Ramos (cell line): Measurements from ENCODE around the gene ETNK1.
"Not testable (repeated sequence)": the region's sequence is repeated elsewhere in the genome, so short reads cannot be mapped to it uniquely, and the experiment has no call there.

Experiments used
- in situ Hi-C: fragments of 300-500 bp; cut with MboI; formaldehyde crosslinking; loops from one replicate; pipeline ENCODE4 v1.14.3; 2022; ENCODE audit warnings: low sequenced_read_pairs; ENCODE audit not compliant: unreplicated experiment

ETNK1 gene, protein sequence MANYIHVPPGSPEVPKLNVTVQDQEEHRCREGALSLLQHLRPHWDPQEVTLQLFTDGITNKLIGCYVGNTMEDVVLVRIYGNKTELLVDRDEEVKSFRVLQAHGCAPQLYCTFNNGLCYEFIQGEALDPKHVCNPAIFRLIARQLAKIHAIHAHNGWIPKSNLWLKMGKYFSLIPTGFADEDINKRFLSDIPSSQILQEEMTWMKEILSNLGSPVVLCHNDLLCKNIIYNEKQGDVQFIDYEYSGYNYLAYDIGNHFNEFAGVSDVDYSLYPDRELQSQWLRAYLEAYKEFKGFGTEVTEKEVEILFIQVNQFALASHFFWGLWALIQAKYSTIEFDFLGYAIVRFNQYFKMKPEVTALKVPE

DNA sequence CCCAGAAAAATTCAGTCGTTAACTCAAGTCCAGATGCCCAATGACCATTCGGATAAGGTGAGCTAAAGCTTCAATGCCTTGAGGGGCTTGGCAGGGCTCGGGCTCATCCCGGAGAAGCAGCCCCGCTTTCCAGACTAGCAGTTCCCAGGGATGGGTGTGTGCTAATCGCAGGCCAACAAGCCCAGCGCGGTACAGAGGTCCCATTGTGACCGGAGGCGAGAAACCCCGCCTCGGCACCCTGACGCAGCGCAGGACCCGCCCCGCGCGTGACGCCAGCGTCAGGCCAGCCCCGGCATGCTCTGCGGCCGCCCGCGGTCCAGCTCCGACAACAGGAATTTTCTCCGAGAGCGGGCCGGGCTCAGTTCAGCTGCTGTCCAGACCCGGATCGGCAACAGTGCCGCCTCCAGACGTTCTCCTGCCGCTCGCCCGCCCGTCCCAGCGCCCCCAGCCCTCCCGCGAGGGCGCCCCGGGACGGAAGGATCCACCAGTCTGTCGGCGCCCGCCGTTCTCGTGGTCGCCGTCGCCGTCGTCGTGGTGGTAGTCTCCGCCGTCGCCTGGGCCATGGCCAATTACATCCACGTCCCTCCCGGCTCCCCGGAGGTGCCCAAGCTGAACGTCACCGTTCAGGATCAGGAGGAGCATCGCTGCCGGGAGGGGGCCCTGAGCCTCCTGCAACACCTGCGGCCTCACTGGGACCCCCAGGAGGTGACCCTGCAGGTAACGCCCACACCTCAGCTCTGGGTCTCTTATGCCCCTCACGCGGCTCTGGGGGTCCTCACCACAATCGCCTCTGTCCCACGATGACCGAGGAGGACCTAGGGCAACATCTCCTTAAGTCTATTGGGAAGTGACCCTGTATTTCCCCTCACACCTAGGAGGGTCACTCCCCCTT is at the start of gene ETNK1:
TSS of gene ETNK1 (plus strand) at position 302 of the 892 bp plus-strand sequence. CDS start at position 562, 260 bp downstream.
- in situ Hi-C loops, result no loop called here

DNA sequence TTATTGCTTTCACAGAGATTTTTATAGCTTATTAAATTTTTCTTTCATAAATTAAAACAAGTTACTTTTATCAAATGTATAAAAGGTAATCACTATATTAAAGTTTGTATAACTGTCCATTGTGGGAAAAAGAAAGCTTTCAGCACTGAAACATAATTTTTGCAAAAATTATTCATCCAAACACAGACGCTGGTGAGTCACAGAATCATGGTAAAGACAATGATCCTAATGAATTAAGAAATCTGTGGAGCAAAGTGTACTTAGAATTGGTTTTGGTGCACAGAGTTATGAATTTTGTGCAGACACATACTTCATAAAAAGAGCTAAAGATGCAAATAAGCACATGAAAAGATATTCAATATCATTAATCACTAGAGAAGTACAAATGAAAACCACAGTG is 48.9 kb upstream of the ETNK1 start:
- in situ Hi-C loops, result no loop called here

DNA sequence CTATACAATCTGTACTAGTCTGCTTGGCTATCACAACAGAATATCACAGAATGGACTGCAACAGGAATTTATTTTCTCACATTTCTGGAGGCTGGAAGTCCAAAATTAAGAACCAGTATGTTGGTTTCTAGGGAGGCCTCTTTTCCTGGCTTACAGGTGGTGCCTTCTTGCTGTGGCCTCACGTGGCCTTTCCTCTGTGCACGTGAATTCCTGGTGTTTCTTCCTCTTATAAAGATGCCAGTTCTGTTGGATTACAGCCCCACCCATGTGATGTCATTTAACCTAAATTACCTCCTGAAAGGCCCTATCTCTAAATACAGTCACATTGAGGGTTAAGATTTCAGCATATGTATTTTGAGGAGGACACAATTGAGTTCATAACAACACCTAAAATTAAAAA is 48.5 kb upstream of the ETNK1 start:
- in situ Hi-C loops, result no loop called here

DNA sequence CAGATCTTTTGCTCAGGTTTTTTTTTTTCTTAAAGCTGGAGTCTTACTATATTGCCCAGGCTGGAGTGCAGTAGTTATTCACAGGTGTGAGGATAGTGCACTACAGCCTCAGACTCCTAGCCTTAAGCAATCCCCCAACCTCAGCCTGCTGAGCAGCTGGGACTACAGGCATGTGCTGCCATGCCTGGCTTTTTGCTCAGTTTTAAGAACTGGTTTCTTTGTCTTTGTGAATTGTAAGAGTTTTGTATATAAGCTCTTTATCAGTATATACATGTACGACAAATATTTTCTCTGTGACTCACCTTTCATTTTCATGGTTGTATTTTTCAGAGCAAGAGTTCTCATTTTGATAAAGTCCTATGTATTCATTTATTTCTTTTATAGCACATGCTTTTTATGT is 47.3 kb upstream of the ETNK1 start:
- in situ Hi-C loops, result no loop called here

DNA sequence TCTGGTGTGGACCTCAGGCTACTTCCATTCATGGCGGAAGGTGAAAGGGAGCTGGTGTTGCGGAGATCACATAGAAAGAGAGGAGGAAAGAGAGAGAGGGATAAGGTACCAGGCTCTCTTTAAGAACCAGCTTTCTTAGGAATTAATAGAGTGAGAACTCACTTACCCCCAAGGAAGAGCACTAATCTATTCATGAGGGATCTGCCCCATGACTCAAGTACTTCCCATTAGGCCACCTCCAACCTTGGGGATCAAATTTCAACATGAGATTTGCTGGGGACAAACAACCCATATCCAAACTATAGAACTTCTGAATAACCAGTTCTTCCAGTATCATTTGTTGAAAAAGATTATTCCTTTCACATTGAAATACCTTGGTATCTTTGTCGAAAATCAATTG is 46.6 kb upstream of the ETNK1 start:
- in situ Hi-C loops, result no loop called here

DNA sequence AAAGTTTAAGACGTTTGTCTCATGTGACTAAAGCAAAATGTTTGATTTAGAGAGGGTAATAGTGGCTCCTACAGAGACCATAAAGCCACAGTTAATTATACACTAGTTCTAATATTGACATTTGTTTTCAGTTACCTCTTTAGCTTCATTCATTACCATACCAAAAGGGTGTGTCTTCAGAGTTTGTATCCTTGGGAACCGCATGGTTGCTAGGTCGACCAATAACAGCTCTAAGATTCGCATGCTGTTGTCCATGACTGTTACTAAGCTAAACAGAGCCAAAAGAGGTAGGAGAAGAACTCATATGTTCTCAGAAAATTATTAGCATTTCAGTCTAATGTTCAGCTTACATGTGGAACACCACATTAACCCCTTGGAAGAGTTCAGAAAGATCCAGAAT is 36.2 kb upstream of the ETNK1 start:
- in situ Hi-C loops, result no loop called here

DNA sequence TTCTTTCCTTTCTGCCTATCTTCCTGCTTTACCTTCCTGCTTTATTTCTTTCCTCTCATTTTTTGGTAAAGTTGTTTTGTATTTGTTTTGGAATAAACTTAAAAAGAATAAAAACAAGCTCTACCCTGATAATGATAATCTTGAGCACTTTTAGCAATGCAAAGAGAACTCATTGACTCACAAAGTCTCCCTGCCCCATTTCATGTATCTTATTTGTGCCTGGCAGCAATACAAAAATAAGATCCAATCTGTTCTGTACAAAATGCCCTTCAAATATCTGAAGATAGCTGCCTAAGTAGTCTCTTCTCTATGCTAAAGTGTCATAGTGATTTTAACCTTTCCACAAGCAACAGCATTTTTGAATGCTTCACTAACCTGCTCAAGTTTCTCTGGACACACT is 31.1 kb upstream of the ETNK1 start:
- in situ Hi-C loops, result no loop called here

DNA sequence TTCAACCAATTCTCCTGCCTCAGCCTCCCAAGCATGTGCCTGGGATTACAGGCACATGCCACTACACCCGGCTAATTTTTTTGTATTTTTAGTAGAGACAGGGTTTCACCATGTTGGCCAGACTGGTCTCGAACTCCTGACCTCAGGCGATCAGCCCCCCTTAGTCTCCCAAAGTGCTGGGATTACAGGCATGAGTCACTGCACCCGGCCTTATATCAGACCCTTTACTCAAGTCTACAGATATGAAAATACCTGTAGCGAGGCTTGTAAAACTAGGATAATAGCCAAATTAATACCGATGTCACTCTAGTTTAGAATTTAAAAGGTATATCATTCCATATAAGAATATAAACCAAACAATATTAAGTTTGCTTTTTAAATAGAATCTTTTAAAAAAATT is 27.4 kb upstream of the ETNK1 start:
- in situ Hi-C loops, result not testable (repeated sequence)

DNA sequence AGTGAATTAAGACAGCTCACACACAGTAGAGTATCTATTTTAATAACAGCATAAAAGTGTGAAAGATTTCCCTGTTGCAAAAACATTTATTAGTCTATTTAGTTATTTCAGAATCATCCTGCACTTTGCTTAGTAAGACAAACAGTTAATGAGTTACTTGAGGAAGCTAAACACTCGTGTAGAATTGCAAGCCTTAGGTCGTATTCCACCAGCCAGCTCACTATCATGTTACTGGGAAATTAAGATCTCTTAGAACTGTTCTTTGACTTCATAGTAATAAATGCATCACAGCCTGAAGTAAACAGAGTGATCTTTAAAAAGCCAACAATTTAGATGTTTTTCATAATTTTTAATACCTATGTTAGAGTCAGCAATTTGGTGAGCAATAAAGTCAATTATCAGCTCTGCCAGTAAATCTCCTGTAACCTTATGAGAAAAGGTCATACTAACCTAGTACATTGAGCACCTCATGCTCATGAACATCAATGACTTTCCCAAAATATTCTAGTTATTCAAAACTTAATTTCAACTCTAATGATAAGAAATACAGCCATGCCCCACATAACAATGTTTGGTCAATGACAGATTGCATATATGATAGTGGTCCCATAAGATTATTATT is 26.7 kb upstream of the ETNK1 start:
- in situ Hi-C loops, result no loop called here

DNA sequence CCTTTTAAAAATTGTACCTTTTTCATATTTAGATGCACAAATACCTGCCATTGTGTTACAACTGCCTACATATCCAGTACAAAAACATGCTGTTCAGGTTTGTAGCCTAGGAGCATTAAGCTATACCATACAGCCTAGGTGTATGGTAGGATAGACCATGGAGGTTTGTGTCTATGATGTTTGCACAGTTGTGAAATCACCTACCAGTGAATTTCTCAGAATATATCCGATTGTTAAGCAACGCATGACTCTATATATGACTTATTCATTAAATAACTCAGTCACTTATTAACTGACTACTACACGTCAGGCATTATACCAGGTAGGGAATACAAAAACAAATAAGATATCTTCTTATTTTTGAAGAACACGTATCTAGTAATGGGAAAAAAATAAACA is 26.2 kb upstream of the ETNK1 start:
- in situ Hi-C loops, result no loop called here

DNA sequence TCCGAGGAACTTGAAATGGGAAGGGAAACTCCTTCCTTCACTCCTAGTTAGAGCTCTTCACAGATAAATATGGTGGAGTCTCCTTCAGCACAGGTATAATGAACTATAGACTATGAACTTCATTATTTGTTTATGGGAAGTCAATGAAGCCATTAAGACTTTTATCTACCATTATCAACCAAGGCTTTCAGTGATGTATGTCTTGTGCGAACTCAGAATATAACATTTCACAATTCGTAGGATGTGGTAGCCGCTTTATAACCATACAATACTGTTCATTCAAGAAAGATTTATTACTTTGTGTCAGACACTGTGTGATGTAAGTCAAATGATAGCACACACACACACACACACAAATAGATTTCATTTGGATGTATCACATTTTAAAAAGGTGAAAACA is 24.8 kb upstream of the ETNK1 start:
- in situ Hi-C loops, result no loop called here

DNA sequence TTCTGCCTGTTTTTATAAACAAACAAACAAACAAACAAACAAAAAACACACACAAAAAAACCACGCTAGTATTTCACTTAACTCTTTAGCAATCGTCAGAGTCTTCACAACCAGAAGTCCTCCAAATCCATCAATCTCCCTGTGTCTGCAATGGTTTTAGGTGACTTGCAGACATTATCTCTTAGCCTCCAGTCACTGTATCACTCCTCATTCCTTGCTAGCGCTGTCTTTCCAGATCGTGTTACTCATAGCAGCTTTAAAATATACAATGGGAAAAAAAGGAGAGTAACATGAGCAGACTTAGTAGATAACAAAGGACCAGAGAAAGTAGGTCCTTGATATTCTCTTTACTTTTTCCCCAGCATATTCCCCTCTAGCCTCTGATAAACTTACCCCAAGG is 15.5 kb upstream of the ETNK1 start:
- in situ Hi-C loops, result no loop called here

DNA sequence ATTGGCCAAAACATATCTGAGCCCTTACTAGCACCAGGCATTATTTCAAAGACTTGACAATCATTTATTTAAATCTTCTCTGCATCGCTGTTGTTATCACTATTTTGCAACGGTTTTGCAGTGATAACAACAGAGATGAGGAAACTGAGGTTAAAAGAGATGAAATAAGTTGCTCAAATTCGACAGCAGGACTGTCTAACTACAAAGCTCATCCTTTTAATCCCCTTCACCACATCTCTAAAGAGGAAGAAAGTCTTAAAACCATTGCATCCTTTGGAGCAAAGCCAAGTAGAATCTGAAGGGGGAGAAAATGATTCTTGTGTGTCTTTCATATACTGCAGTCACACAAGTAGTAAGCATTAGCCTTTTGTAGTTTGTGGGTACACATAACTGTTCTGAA is 14.8 kb upstream of the ETNK1 start:
- in situ Hi-C loops, result no loop called here

DNA sequence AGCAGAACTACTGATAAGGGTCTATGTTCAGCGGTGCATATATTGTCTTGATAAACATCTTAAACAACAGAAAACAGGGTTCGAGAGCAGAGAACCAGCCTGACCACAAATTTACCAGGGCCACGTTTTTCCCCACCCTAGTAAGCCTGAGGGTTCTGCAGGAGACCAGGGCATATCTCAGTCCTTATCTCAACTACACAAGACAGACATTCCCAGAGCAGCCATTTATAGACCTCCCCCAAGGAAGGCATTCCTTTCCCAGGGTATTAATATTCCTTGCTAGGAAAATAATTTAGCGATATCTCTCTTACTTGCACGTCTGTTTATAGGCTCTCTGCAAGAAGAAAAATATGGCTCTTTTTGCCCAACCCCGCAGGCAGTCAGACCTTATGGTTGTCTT is 12.1 kb upstream of the ETNK1 start:
- in situ Hi-C loops, result not testable (repeated sequence)

DNA sequence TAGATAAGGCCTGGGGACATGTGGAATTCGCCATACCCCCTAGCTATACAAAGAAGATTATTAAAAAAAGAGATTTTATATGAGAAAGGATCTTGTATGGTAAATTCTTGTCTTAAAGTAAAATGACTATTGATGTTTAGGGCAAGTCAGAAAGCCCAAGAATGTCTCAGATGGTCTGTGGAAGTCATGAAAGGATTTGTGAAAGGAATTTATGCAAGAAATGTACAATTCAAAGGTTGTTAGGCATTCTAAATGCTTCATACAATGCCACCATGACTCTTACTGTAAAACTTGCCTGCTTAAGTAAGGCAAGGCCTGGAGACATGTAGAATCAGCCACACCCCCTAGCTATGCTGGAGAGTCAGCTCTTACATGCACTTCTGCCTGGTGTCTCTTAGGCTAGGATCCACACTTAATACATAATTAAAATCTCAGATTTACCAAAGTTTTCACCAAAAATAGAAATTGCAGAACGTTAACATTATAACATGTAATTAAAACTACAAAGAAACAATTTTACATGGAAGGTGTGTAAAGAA is 8.9 kb upstream of the ETNK1 start:
- in situ Hi-C loops, result no loop called here

DNA sequence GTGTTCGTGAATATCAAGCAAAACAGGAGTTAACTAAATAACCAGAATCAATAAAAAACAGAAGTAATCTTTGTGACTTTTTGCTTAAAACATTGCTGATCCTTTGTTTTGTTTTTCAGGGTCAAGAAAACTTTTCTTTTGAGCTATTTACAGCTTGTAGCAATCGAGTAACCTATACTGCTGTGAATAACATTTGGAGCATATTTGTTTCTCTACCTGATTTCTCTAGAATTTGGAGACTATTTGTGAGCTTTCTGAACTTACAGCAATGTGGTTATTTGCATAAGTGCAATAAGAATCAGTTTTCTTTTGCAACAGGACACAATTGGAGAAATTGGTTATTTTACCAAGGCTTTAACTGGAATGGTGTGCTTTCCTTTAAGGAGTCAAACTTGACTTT is 7.3 kb upstream of the ETNK1 start:
- in situ Hi-C loops, result no loop called here

DNA sequence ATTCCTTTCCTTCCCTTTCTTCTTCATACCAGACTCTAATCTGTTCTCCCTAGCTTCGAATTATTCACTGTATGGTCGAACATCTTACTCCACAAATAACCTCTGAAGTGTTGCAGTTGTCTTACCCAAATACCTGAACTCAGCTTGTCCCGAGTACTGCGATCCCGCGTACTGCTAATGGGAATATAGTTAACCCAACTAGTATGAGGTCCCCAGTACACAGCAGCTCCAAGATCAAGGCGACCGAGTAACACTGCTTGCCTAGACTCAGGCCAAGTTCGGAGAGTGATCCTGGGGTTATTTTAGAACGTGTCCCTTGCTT is 462 bp upstream of the ETNK1 start:
- in situ Hi-C loops, result no loop called here

DNA sequence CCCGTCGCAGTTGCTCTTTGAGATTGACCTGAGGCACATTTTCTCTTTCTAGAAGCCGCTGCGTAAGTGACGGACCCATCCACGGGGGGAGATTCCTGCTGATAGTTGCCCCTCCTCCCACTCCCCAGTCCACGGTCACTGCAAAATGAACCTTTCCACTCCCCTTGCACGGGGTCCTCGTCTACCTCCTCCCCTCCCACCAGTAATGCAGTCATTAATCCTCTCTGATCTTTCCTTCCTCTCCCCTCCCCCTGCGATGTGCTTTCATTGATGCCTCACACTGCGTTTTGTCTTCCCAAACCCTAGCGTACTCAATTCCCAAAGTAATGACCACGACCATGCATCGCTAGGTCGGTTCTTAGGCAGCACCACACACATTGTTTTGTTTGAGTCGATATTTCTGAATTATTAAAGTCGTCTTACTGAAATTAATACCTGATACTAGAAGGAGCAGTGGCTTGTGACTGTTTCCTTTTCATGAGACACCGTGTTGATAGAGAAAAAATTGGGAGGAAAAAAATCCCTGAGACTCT is 857 bp downstream of the ETNK1 start:
- in situ Hi-C loops, result no loop called here

DNA sequence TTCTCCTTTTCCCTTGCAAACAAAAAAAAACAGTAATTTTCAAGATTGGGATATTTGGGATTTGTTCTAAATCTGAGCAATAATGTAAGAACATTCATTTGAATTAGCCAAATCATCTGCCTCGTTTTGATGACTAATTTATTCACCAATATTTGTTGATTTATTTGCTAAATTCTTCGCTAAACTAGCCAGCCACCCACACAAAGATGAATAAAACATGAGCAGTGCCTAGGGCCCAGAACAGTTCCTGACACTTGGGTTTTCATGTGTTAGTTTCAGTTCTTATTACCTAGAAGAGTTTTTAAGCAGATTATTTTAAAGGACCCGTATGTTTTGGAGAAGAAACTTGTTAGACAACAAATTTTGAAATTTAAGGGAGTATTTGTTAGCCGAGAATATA is 1.4 kb downstream of the ETNK1 start:
- in situ Hi-C loops, result no loop called here

DNA sequence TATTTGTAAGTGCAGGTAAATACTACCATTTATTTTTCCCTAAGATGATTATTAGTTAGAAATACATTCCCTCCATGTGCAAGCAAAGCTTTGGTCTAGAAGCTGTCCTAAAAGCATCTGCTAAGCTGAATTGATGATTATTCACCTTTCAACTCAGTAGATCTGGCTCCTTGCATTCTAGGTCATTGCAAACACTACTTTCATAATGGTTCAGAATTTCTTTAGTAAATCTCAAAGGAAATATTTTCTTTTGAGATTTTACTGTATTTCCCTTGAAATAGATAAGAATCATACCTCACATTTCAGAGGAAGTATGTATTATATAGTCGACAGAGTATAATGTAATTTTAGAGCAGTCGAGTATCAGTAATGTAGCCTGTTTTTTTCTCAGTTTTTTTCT is 2.4 kb downstream of the ETNK1 start:
- in situ Hi-C loops, result no loop called here

DNA sequence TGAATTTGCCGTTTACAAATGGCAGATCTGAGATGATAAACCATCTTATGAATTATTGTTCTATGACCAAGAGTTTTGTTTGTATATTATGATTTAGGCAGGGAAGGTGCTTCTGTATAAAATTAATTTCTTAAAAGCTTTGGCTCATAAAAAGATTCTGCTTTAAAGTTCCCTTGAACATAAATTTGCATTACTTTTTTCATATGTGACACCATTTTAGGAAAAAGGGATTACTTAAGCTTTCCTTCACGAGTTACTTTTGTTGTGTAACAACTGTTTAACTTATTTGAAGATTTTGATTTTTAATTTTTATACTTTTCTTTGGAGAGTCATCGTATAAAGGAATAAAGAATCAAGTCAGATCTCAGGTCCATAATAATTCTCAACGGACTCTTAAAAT is 3.3 kb downstream of the ETNK1 start:
- in situ Hi-C loops, result no loop called here
